GM12878 (cell line): Measurements from ENCODE around the gene PPP6C. TPM values are rescaled to one million over a fixed set of nuclear protein-coding genes. Genes with fewer than 3 reads are reported as not detected.

Source experiments
- ATAC-seq: fragments of 200-7000 bp; cut with Tn5 transposase; 3 replicates; pipeline ENCODE4 v1.9.1; 2020; ENCODE audit warnings: mild to moderate bottlenecking, moderate library complexity
- BruUV-seq: library from RNA; stranded (reverse); fragments of 400-500 nt; replicated peaks from 2 replicates; lab custom pipeline; 2021; lab: Mats Ljungman, UMichigan
- CTCF ChIA-PET: fragments of 300-600 bp; sonication (Branson Sonifier 250); formaldehyde crosslinking; extraction: SDS; loops from one replicate; lab custom pipeline; 2021; ENCODE audit warnings: inconsistent platforms; lab: Yijun Ruan, JAX
- POLR2A ChIA-PET: fragments of 350-600 bp; formaldehyde crosslinking; extraction: SDS; loops from one replicate; lab custom pipeline; 2021; ENCODE audit warnings: inconsistent platforms; lab: Charles Lee
- RAD21 ChIA-PET: fragments of 300-600 bp; sonication (Branson Sonifier 250); formaldehyde crosslinking; loops from one replicate; lab custom pipeline; 2023; ENCODE audit warnings: antibody characterized with exemption; ENCODE audit not compliant: unreplicated experiment; lab: Charles Lee
- SMC1A ChIA-PET: fragments of 300-600 bp; sonication (Branson Sonifier 250); formaldehyde crosslinking; loops from one replicate; lab custom pipeline; 2023; ENCODE audit not compliant: unreplicated experiment, uncharacterized antibody; lab: Charles Lee
- DNase-seq: peaks from one replicate; pipeline ENCODE4 v3.0.0-alpha.2; 2011; ENCODE audit warnings: low read depth, low spot score
- FAIRE-seq: peaks from 3 replicates; lab custom pipeline; 2011; peaks lifted over from hg19 to GRCh38; lab: Jason Lieb, UNC
- H2AFZ ChIP-seq: 2 replicates; pipeline ENCODE4 v1.6.0; 2011; ENCODE audit warnings: low read depth, low read length, control low read depth; ENCODE audit not compliant: control insufficient read depth
- H3K27ac ChIP-seq: 2 replicates; pipeline ENCODE4 v1.5.1; 2011; ENCODE audit warnings: control low read depth; ENCODE audit not compliant: control insufficient read depth, insufficient read depth
- H3K27me3 ChIP-seq, 2 experiments: replicated peaks in 1 of 2; 2 replicates each; pipeline versions ENCODE4 v1.6.0 to v1.6.1; 2011; ENCODE audit warnings: low read length in 1 of 2; ENCODE audit not compliant: control insufficient read depth in 2 of 2, insufficient read depth in 2 of 2
- H3K36me3 ChIP-seq, 2 experiments: 2 replicates each; pipeline ENCODE4 v1.5.1; 2011; ENCODE audit warnings: low read length in 1 of 2; ENCODE audit not compliant: control insufficient read depth in 2 of 2, insufficient read depth in 2 of 2
- H3K4me1 ChIP-seq: 2 replicates; pipeline ENCODE4 v1.6.1; 2011; ENCODE audit warnings: mild to moderate bottlenecking, low read length, moderate library complexity, mixed read lengths; ENCODE audit not compliant: control insufficient read depth, insufficient read depth
- H3K4me2 ChIP-seq: 2 replicates; pipeline ENCODE4 v1.6.0; 2011; ENCODE audit warnings: control low read depth; ENCODE audit not compliant: control insufficient read depth, insufficient read depth
- H3K4me3 ChIP-seq: fragments of 200-600 bp; sonication (generic); 2 replicates; pipeline ENCODE4 v1.5.1; 2016
- H3K79me2 ChIP-seq: 2 replicates; pipeline ENCODE4 v1.6.0; 2011; ENCODE audit warnings: low read length; ENCODE audit not compliant: control insufficient read depth, insufficient read depth
- H3K9ac ChIP-seq: 2 replicates; pipeline ENCODE4 v1.8.0; 2011; ENCODE audit warnings: low read length, control low read depth, mixed read lengths; ENCODE audit not compliant: control insufficient read depth, insufficient read depth
- H3K9me3 ChIP-seq: replicated peaks from 3 replicates; pipeline ENCODE4 v1.5.1; 2011; ENCODE audit warnings: mild to moderate bottlenecking, low read length; ENCODE audit not compliant: control insufficient read depth, insufficient read depth
- H4K20me1 ChIP-seq: 2 replicates; pipeline ENCODE4 v1.6.0; 2011; ENCODE audit not compliant: control insufficient read depth, insufficient read depth
- CHD4 ChIP-seq: fragments of 200-600 bp; sonication (generic); IDR thresholded peaks from 2 replicates; pipeline ENCODE4 v1.6.1; 2016; ENCODE audit warnings: mild to moderate bottlenecking
- RAD21 ChIP-seq: IDR thresholded peaks from 2 replicates; pipeline ENCODE4 v1.6.1; 2011; ENCODE audit warnings: mild to moderate bottlenecking, low read depth, low read length, moderate library complexity; ENCODE audit not compliant: insufficient read depth
- ZNF622 ChIP-seq: fragments of 450-650 bp; IDR thresholded peaks from 2 replicates; pipeline ENCODE4 v1.6.1; 2017; ENCODE audit warnings: mild to moderate bottlenecking, inconsistent platforms
- WGBS: methylation state at CpG from one replicate; pipeline ENCODE4 v1.1.6; 2016; ENCODE audit warnings: low lambda C conversion rate; ENCODE audit not compliant: insufficient replicate concordance, insufficient coverage; ENCODE audit errors: missing lambda C conversion rate; 5-methylcytosine and 5-hydroxymethylcytosine counted together
- in situ Hi-C: fragments of 300-500 bp; cut with MboI; formaldehyde crosslinking; loops from 9 replicates; pipeline ENCODE4 v1.14.3; 2018; ENCODE audit warnings: mixed read lengths
- intact Hi-C: fragments of 100-400 bp; cut with micrococcal nuclease; formaldehyde crosslinking; loops from one replicate; pipeline ENCODE4 v1.14.2; 2022; ENCODE audit not compliant: unreplicated experiment
- polyA plus RNA-seq, 11 experiments: library from polyadenylated mRNA; depleted of rRNA in 4 of 11; unstranded in 6 of 11; stranded (reverse) in 5 of 11; fragments of >200 nt; fragmentation: Nextera tagmentation in 4 of 11; fragmentation: Illumina TruSeq in 1 of 11; extraction: Ambion mirVana in 4 of 11; extraction: Trizol in 1 of 11; gene quantifications; 1 replicate in 1 of 11; 2 replicates in 10 of 11; pipeline versions ENCODE4 v1.2.1 to v1.2.3, GENCODE V29; 2011 to 2016; ENCODE audit warnings: inconsistent platforms in 2 of 11, missing spikeins in 2 of 11, low read depth in 1 of 11
- total RNA-seq, 4 experiments: library from RNA; depleted of rRNA in 3 of 4; stranded (reverse); fragments of >200 nt in 3 of 4; fragmentation: Illumina TruSeq in 1 of 4; extraction: Trizol in 1 of 4; gene quantifications; 2 replicates each; pipeline versions ENCODE4 v1.2.1 to v1.2.3, GENCODE V29; 2013 to 2021
- TF ChIP-seq, protein P1 (sequence below): IDR thresholded peaks from 2 replicates; pipeline ENCODE4 v1.6.1; 2012; ENCODE audit warnings: improper control_type of control experiment, low read depth, low read length; ENCODE audit not compliant: insufficient replicate concordance

The PPP6C gene
- total and polyA plus RNA-seq, 10 of the 15 experiments (the other 5 are each of a cell fraction or from before 2014, with no cell fraction given), result 26.8 to 45.3 (median 37.1) TPM

DNA sequence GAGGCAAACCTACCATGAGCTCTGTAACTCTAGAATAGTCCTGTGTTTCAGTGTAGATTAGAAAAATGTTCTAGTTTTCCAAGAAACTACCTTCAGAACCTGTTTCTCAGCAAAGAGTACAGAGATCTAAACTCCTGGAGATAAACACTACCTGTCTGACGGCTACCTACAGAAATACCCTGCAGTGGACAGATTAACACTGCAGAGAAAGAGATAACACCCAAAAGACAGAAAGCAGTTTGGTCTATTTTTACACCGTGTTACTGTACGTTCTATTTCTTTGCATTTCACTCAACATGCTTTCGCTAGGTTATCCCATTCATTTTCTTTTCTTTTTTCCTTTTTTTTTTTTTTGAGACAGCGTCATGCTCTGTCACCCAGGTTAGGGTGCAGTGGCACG is 57.8 kb downstream of the PPP6C start:
- ATAC-seq (no peak), FAIRE-seq (no peak), DNase-seq (no peak)
- intact Hi-C loops, result no loop called here
- H3K79me2 ChIP-seq, result no peaks in the 10 kb centered on the region; the same call in 1 of the 2 replicates
- TF ChIP-seq RAD21, result no peak
- TF ChIP-seq CHD4, result no peak
- no peak for TF ChIP-seq ZNF622
- TF ChIP-seq, protein P1, sequence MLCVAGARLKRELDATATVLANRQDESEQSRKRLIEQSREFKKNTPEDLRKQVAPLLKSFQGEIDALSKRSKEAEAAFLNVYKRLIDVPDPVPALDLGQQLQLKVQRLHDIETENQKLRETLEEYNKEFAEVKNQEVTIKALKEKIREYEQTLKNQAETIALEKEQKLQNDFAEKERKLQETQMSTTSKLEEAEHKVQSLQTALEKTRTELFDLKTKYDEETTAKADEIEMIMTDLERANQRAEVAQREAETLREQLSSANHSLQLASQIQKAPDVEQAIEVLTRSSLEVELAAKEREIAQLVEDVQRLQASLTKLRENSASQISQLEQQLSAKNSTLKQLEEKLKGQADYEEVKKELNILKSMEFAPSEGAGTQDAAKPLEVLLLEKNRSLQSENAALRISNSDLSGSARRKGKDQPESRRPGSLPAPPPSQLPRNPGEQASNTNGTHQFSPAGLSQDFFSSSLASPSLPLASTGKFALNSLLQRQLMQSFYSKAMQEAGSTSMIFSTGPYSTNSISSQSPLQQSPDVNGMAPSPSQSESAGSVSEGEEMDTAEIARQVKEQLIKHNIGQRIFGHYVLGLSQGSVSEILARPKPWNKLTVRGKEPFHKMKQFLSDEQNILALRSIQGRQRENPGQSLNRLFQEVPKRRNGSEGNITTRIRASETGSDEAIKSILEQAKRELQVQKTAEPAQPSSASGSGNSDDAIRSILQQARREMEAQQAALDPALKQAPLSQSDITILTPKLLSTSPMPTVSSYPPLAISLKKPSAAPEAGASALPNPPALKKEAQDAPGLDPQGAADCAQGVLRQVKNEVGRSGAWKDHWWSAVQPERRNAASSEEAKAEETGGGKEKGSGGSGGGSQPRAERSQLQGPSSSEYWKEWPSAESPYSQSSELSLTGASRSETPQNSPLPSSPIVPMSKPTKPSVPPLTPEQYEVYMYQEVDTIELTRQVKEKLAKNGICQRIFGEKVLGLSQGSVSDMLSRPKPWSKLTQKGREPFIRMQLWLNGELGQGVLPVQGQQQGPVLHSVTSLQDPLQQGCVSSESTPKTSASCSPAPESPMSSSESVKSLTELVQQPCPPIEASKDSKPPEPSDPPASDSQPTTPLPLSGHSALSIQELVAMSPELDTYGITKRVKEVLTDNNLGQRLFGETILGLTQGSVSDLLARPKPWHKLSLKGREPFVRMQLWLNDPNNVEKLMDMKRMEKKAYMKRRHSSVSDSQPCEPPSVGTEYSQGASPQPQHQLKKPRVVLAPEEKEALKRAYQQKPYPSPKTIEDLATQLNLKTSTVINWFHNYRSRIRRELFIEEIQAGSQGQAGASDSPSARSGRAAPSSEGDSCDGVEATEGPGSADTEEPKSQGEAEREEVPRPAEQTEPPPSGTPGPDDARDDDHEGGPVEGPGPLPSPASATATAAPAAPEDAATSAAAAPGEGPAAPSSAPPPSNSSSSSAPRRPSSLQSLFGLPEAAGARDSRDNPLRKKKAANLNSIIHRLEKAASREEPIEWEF, result no peak
- H3K9ac ChIP-seq, result no peak overlapping the region
- no peaks in the 10 kb centered on the region for H3K36me3 ChIP-seq
- no peak overlapping the region for H3K27ac ChIP-seq
- H3K4me1 ChIP-seq, result no peaks in the 10 kb centered on the region
- H2AFZ ChIP-seq, result no peak overlapping the region
- RAD21 ChIA-PET, result no interaction called here
- H3K27me3 ChIP-seq, result no peaks in the 10 kb centered on the region
- SMC1A ChIA-PET, result interaction anchor here (1.3 kb wide), 2 partner anchors 12 to 42 kb away, joined by 3 read pairs; no protein-coding TSS in a partner anchor
- in situ Hi-C loops, result no loop called here
- H3K9me3 ChIP-seq, result peaks cover 4% of the 10 kb centered on the region; the same call in 2 of the 3 replicates
- 71% methylated on average over 5 of the region's 6 CpGs for WGBS
- no peak overlapping the region for H3K4me3 ChIP-seq
- no peak overlapping the region for H3K4me2 ChIP-seq
- no peaks in the 10 kb centered on the region for H4K20me1 ChIP-seq
- POLR2A ChIA-PET, result interaction anchor here (1.1 kb wide), 1 partner anchor 11 kb away, joined by 3 read pairs; the partner anchor contains the start of gene SCAI
- CTCF ChIA-PET, result interaction anchor here (0.9 kb wide), 1 partner anchor 12 kb away, joined by 3 read pairs; no protein-coding TSS in a partner anchor
- BruUV-seq, result no TSS peak
